Femur (tissue), 1 donor: ENCODE results near the gene POU3F3.
A peak's percentile ranks its signal among the peaks of the same experiment; 100 is the strongest.

Experiments
- DNase-seq: peaks from one replicate; pipeline ENCODE4 v3.0.0-alpha.2; 2017

POU3F3 gene

DNA sequence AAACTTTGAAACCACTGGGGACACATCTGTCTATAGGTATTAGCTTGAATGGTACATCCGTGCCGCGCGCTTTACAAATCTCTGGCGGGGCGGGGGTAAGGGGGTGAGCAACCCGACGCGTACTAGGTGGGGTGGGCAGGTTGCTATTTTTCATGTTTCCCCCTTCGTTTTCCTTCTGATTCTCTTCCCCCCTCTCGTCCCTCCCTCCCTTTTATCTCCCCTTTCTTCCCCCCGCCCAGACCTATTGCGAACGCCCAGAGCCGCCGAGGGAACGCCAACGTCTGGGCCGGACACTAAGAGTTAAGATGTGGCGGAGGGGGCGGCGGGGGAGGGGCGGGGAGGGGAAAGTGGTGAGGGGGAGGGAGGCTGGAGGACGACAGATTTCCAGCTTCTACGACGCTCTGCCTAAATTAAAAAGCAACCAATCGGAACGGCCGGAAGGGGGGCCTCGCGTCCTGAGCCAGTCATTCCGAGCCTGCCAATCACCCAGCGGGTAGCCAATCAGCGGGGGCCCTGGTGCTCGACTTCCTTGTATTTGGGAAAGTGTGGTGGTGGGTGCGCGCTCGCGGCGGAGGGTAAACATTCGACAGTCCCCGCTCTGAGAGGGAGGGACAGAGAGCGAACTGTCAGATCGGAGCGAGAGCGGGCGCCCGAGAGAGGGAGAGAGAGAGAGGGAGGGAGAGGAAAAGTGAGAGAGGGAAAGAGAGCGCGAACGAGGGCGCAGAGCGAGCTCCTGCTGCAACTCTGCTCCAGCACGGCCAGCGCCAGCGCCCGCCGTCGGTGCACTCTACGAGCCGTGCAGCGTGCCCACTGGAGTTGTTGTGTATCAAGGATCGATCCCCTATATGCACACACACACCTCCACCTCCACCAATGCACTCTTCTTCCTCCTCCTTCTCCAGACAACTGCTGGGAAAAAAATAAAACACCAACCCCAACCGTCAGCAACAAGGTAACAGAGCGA is at the start of gene POU3F3:
Gene POU3F3 (plus strand): TSS at position 582 of the 964 bp plus-strand sequence. CDS start 1,396 bp downstream, outside the sequence.
- DNase-seq, result peak; percentile 93

DNA sequence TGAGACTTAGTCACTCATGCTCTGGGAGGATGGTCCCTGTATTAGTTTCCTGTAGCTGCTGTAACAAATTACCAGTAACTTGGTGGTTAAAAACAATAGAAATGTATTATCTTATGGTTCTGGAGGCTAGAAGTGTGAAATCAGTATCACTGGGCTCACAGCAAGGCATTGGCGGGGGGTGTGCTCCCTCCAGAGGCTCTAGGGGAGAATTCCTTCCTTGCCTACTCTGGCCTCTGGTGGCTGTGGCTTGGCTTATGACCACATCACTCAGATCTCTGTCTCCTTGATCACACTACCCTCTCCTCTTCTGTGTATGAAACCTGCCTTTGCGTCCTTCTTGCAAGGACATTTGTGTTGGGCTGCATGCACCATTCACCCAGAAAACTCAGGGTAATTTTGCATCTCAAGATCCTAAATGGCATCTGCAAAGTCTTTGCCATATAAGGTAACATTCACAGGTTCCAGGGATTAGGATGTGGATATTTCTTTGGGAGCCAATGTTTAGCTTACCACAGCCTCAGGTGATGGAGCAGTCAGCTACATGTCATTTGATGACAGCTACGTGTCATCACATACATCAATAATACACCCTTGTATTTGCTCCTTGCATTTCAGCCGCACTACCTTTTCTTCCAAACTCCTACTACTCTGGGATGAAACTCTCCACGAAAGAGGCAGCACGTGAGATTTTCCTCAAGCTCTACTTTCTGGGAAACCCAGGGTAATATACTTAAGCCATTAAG is 49.6 kb upstream of the POU3F3 start:
- DNase-seq, result no peak

DNA sequence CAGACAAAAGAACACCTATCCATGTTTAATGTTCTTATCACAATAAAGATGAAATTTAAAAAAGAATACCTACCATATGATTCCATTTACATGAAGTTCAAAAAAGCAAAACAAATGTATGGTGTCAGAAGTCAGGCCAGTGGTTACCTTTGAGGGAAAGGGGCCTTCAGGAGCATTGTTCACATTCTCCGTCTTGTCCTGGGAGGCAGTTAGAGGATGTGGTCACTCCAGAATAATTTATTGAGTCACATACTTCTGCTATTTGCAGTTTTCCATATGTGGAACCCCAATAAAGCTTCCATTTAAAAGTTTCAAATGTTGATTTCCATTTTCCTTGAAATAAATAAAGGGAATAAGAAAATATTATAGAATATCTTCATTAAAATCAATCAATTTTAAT is 41.6 kb upstream of the POU3F3 start:
- DNase-seq, result no peak

DNA sequence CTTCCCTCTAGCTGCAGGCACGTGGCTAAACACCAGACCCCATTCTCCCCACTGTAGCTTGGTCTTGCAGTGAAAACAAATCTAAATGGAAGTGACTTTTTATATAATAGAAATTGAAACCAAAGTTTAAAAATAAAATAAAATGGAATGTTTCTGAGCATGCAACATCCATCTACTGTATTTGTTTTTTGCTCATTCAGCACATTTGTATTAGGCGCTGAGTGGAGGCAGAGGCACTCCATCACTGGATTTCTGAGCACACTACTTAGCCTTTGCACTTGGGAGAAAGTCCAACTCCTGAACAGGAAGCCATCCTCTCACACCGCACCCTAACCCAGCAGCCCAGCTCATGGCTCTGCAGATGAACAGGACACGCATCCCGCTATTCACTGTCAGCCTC is 37.8 kb upstream of the POU3F3 start:
- DNase-seq, result no peak

DNA sequence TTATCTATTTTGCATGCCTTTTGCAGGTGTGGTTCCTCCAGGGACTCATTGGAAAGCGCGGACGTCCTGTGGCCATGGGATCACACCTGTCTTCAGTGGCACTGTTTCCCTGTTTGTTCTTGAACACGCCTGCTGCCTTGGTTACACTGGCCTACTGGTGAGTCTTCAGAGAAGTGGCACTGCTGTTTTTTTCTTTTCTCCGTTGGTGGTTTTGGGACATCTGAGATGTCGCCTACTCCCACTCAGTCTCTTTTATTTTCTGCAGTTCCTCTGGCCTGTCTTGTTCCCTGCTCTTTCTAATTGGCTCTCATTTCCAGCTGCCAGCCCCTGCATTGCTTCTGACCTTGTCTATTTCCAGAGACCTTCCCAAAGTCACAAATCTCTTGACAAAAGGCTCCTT is 35.7 kb upstream of the POU3F3 start:
- DNase-seq, result no peak

GRCh38 chr2:104820126-104820525 is 33.8 kb upstream of the POU3F3 start:
- DNase-seq, result no peak

DNA sequence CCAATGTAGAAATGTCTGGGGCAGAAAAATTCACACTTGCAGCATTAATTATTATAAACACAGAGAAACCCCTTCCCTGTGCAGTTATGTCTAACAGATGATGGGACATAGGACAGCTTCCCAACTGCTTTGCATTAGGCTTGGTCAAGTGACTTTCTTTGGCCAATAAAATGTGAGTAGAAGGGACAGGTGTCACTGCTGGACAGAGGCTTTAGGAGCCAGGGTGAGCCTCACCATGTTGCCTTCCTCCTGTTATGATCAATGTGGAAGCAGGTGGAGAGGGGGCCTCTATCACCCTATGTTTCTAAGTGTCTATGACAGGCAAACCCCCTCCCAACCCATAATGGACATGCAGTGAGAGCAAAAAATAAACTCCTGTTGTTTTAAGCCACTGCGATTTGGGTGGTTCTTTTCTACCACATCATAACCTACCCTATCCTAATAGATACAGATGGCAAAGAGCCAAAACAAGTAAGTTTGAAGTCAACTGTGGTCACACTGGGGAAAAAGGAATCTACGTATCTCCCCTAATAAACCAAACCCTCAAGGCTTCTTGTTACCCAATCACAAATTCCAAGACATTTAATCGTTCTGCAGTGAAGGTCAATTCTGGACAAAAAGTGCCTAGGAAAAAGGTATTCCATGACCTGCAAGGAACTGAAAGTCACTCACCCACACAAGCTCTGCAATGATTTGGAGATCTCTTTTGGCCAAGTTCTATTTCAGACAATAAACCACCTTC is 28.6 kb upstream of the POU3F3 start:
- DNase-seq, result no peak

DNA sequence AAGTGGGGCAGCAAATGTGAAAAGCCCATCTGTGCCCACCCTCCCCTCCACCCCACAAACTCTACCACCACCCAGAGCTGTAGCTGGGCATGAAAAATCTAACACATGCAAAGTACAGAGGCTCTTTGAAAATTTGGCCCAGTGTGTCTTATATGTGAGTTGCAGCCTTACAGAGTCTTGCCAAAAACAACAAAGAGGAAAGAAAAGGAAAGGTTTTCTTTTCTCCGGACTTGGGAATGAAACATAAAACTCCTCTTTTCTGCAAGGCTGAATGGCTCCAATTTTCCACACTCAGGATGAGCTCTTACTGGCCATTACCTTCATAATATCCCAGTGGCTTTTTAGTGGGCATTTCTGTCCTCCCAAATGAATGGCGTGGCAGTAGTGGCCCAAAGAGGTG is 27.9 kb upstream of the POU3F3 start:
- no peak for DNase-seq

GRCh38 chr2:104831742-104832141 is 22.2 kb upstream of the POU3F3 start:
- no peak for DNase-seq

GRCh38 chr2:104834431-104835153 is 19.3 kb upstream of the POU3F3 start:
- DNase-seq, result no peak

GRCh38 chr2:104836265-104836664 is 17.6 kb upstream of the POU3F3 start:
- DNase-seq, result no peak

GRCh38 chr2:104836841-104837240 is 17.1 kb upstream of the POU3F3 start:
- no peak for DNase-seq

- DNase-seq, result no peak
These were observed 13.8 kb upstream of the POU3F3 start for GRCh38 chr2:104840156-104840555.

DNA sequence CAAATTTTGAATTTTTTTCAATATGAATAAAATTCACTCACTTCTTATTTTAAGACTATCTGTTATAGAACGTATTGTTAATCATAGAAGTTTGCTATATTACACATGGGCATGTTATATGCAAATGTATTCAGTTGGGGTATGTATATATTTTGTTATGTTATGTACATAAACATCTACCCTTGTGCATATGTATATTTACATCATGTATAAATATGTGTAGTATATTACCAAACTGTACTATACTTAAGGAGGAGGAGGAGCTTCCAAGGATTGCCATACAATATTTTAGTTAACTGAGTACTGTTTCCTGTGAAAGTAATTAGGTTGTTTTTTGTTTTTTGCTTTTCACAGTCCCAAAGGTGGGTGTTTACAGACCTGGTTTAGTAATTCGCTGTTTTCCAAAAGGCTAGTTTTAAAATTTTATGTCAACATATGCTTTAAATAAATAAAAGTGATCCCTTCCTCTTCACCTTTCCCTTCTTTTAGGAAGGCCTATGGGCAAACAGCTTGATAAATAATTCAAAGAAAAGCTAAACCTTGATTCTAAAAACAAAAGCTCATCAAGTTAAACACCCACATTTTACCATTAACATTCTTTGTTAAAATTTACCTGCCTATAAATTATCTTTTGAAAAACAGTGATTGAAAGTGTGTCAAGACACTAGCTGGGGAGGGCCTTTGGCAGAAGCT is 12.9 kb upstream of the POU3F3 start:
- DNase-seq, result no peak

DNA sequence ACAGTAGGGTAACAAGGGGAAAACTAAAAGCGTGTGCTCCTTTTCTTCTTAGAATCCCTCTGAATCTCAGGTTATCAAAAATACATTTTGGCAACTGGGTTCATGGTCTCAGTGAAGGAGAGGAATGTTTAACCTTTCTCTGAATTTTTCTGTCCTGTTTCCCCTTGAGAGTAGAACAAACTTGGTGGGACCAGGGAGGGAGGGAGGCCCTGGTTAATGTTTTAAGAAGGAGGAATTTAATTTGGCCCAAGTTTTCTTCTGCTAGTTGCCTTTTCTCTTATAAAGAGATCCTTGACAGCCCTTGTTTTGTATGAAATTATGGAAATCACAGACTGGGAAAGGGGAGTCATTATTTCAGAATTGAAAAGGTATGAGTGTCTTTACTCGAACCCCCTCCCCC is 12.2 kb upstream of the POU3F3 start:
- DNase-seq, result no peak

DNA sequence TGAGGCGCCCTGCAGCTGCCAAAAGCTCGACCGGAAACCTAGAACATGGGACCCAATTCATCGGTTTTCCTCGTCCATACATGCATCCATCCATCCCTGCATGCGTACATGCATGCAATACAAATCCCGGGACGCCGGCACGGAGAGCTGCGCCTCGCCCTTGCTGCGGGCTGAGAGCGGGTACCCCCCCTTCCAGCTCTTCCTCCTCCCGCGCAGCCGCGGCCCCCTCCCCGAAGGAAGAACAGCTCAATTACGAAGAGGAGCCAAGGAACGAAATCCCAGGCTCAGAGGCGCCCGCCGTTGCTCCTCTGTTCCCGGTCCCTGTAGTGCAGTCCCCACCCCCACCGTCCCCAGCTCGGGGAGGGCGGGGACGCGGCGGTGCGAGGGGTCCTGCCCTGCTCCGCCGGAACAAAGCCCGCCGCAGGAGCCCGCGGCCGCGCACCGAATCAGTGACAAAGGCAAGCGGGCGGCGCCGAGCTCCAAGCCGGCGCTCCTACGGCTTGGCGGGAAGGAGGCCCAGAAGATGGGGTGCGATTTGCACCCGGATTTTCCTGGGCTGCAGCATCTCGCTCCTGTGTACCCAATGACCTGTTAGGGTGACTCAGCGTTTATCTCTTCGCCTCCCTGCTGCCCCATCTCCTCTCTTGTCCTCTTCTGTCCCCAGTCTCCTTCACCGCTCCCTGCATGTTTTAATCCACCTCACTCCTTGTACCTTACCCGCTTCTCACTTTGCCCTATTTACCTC is 8.9 kb upstream of the POU3F3 start:
- no peak for DNase-seq

DNA sequence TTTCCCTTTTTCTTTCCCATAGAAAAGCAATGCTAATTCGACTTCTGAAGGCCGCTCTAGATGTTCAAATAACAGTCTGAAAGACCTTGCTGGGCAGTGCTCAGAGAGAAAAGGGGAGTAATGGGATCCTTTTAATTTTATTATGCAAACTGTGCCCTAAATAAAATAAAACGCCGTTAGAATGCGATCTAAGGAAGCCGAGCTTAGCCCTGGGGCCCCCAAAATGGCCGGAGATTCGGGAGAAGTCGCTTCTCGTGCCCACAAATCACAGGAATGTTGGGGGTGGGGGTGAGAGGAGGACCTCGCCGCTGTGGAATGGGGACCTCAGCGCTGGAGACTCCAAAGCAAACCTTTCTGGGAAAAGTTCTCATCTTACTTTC is 8.4 kb upstream of the POU3F3 start:
- DNase-seq, result no peak

- DNase-seq, result no peak
These were observed 7.7 kb upstream of the POU3F3 start for GRCh38 chr2:104845946-104846785.

- DNase-seq, result no peak
These were observed 6.9 kb upstream of the POU3F3 start for GRCh38 chr2:104846786-104847585.
